Naive B cell (primary cell): ENCODE results near the gene CNPPD1. TPM values are rescaled to one million over a fixed set of nuclear protein-coding genes. Genes with fewer than 3 reads are reported as not detected.

Source experiments
- ATAC-seq, 2 donors: fragments of 150-1000 bp; cut with Tn5 transposase; 2 replicates each; pipeline ENCODE4 v1.10.0; 2021; ENCODE audit warnings: low read depth in 2 of 2, mild to moderate bottlenecking in 2 of 2, moderate library complexity in 2 of 2
- DNase-seq: peaks from one replicate; pipeline ENCODE4 v3.0.0; 2022
- H3K27ac Mint-ChIP-seq, 6 donors: one replicate each; pipeline ENCODE4 v1.8.0; 2020 to 2022; ENCODE audit warnings: mild to moderate bottlenecking in 6 of 6, mixed read lengths in 6 of 6, moderate library complexity in 5 of 6, inconsistent platforms in 2 of 6
- H3K27me3 Mint-ChIP-seq, 3 donors: one replicate each; pipeline ENCODE4 v1.8.0; 2021 to 2022; ENCODE audit warnings: mixed read lengths in 3 of 3, mild to moderate bottlenecking in 1 of 3
- H3K36me3 Mint-ChIP-seq, 2 donors: one replicate each; pipeline ENCODE4 v1.8.0; 2020 to 2022; ENCODE audit warnings: mixed read lengths in 2 of 2, inconsistent platforms in 1 of 2, mild to moderate bottlenecking in 1 of 2
- H3K4me1 Mint-ChIP-seq, 3 donors: one replicate each; pipeline ENCODE4 v1.8.0; 2020 to 2022; ENCODE audit warnings: mixed read lengths in 3 of 3, inconsistent platforms in 1 of 3, mild to moderate bottlenecking in 1 of 3, moderate library complexity in 1 of 3
- H3K4me3 Mint-ChIP-seq, 8 donors: one replicate each; pipeline ENCODE4 v1.8.0; 2020 to 2022; ENCODE audit warnings: mild to moderate bottlenecking in 8 of 8, mixed read lengths in 8 of 8, moderate library complexity in 8 of 8, inconsistent platforms in 2 of 8
- H3K9me3 Mint-ChIP-seq, 7 donors: one replicate each; pipeline ENCODE4 v1.8.0; 2020 to 2022; ENCODE audit warnings: mixed read lengths in 7 of 7, mild to moderate bottlenecking in 5 of 7, inconsistent platforms in 2 of 7, moderate library complexity in 1 of 7
- polyA plus RNA-seq, 6 donors: library from polyadenylated mRNA; unstranded; fragments of 300-500 nt; fragmentation: Illumina TruSeq; gene quantifications; one replicate each; pipeline ENCODE4 v1.2.3, GENCODE V29; 2021; ENCODE audit warnings: low read depth in 6 of 6

CNPPD1 gene
- polyA plus RNA-seq, 6 donors from 2014 or later, result 112 to 157 (median 133) TPM

- H3K4me1 Mint-ChIP-seq, result peaks cover 31 to 41% (median 39%) of the 10 kb centered on the region in 3 donors
- peaks cover 7 to 20% of the 10 kb centered on the region in 2 donors for H3K36me3 Mint-ChIP-seq
- peak overlapping the region in 4 of 6 donors; percentile 34 to 87 (median 76) for H3K27ac Mint-ChIP-seq
- ATAC-seq (peak; percentile 37 to 44), DNase-seq (peak; percentile 36)
- H3K9me3 Mint-ChIP-seq, result no peaks in the 10 kb centered on the region
- peak overlapping the region in 2 of 8 donors; percentile 37 to 68 for H3K4me3 Mint-ChIP-seq
- no peaks in the 10 kb centered on the region for H3K27me3 Mint-ChIP-seq
These were observed 5.5 kb downstream of the CNPPD1 start for GRCh38 chr2:219171231-219171651.

- H3K9me3 Mint-ChIP-seq, result no peaks in the 10 kb centered on the region
- DNase-seq (no peak), ATAC-seq (no peak)
- H3K27ac Mint-ChIP-seq, result peak within 1 kb of the TSS in 3 of 6 donors; percentile 78 to 90 (median 82)
- H3K4me1 Mint-ChIP-seq, result peaks cover 30 to 32% (median 31%) of the 10 kb centered on the region in 3 donors
- H3K36me3 Mint-ChIP-seq, result peaks cover 7 to 20% of the 10 kb centered on the region in 2 donors
- no peaks in the 10 kb centered on the region for H3K27me3 Mint-ChIP-seq
- peak within 1 kb of the TSS in 1 of 8 donors; percentile 68 for H3K4me3 Mint-ChIP-seq
These were observed 6.6 kb downstream of the CNPPD1 start, which contains the start of gene SLC23A3 for GRCh38 chr2:219169930-219170654. SLC23A3 (minus strand) TSS chr2:219170029; CDS start chr2:219169984, 45 bp downstream.

- DNase-seq (no peak), ATAC-seq (no peak)
- no peaks in the 10 kb centered on the region for H3K9me3 Mint-ChIP-seq
- peaks cover 0 to 11% of the 10 kb centered on the region in 2 donors for H3K36me3 Mint-ChIP-seq
- no peak overlapping the region for H3K4me3 Mint-ChIP-seq
- H3K4me1 Mint-ChIP-seq, result peaks cover 19 to 23% (median 20%) of the 10 kb centered on the region in 3 donors
- H3K27ac Mint-ChIP-seq, result peak overlapping the region in 1 of 6 donors; percentile 64
- no peaks in the 10 kb centered on the region for H3K27me3 Mint-ChIP-seq
These were observed 7.8 kb downstream of the CNPPD1 start for GRCh38 chr2:219168932-219169331.

DNA sequence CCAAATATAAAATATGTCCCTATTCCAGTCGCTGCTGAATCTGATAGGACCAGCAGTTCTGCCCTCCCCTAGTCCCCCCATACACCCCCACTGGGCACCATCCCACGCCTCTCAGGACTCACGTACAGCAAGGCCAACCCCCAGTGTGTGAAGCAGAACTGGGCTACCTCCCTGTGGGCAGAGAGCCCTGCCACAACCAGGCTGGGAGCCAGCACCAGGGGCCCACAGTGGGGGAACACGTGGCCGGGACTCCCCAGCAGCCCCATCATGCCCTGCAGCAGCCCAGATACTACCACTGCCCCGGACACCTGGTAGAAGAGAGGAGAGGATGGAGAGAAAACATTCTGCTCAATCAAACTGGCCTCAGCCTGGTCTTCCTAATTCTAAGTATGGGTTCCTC is 8.2 kb downstream of the CNPPD1 start:
- Mint-ChIP-seq H3K9me3 (no peaks in the 10 kb centered on the region), H3K4me3 (no peak overlapping the region), H3K27me3 (no peaks in the 10 kb centered on the region), H3K36me3 (peaks cover 0 to 7% of the 10 kb centered on the region in 2 donors), H3K27ac (peak overlapping the region in 1 of 6 donors; percentile 90), H3K4me1 (peaks cover 17 to 21% (median 18%) of the 10 kb centered on the region in 3 donors)
- DNase-seq (no peak), ATAC-seq (no peak)

GRCh38 chr2:219167997-219168396 is 8.7 kb downstream of the CNPPD1 start:
- Mint-ChIP-seq H3K27me3 (no peaks in the 10 kb centered on the region), H3K27ac (peak overlapping the region in 2 of 6 donors; percentile 32 to 90), H3K4me3 (no peak overlapping the region), H3K9me3 (no peaks in the 10 kb centered on the region), H3K36me3 (peaks cover 0 to 7% of the 10 kb centered on the region in 2 donors), H3K4me1 (peaks cover 13 to 17% (median 17%) of the 10 kb centered on the region in 3 donors)
- ATAC-seq, result no peak
- DNase-seq, result no peak

DNA sequence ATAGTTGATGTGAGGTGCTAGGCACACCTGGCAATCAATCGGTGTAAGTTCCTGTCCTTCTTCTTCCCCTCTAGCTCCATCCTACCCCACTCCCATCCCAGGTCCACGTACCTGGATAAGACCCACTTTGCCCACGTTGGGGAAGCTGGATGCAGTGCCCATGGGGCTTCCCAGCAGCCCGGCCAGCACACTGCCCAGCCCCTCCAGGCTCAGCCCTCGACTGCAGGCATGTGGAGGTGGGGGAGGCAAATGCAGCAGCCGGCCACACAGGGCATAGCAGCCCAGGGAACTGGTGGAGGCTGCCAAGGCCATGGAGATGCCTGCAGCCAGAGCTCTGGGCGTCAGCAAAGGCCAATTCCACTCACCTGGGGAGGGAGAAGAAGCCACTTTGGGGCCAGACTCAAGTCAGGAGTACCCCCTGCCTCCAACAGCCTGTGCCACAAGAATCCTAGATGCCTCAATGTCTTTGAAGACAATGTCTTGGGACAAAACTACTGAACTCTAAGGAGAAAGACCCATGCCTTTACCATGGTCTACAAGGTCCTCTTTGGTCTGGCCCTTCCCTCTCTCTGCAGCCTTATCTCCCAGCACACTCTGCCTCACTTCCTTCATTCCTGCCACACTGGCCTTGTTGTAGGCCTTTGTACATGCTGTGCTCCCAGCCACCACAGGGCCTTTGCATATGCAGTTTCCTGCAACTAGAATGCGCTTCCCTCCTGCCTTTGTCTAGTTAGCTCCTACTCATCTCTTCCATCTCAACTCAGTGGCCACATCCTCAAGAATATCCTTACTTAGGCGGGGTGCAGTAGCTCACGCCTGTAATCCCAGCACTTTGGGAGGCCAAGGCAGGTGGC is 11.4 kb downstream of the CNPPD1 start:
- DNase-seq, result no peak
- Mint-ChIP-seq H3K9me3 (no peaks in the 10 kb centered on the region), H3K27me3 (no peaks in the 10 kb centered on the region), H3K27ac (peak overlapping the region in 3 of 6 donors; percentile 20 to 91 (median 59)), H3K36me3 (no peaks in the 10 kb centered on the region), H3K4me1 (peaks cover 10 to 19% (median 14%) of the 10 kb centered on the region in 3 donors), H3K4me3 (no peak overlapping the region)
- no peak for ATAC-seq

DNA sequence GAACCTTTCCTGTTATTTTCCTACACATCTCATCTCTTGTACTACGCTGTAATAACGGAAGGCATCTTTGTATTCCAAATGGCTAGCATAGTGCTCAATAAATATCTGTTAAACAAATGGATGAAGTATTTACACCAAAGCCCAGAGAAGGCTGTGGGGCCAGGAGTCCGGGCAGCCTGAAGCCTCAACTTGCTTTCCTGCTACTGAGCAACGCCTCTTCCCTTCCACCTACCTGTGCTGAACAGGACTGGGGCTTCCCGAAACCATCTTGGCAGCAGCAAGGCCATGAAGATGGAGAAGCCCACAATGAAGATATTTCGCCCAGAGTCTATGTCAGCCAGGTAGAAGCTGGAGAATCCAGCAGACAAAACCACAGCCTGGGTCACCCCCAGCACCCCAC is 13.6 kb downstream of the CNPPD1 start:
- no peak for ATAC-seq
- DNase-seq, result no peak
- Mint-ChIP-seq H3K4me1 (peaks cover 16 to 22% (median 20%) of the 10 kb centered on the region in 3 donors), H3K9me3 (no peaks in the 10 kb centered on the region), H3K36me3 (no peaks in the 10 kb centered on the region), H3K27me3 (no peaks in the 10 kb centered on the region), H3K4me3 (peak overlapping the region in 2 of 8 donors; percentile 10 to 33), H3K27ac (peak overlapping the region in 2 of 6 donors; percentile 56 to 83)

- H3K4me1 Mint-ChIP-seq, result peaks cover 16 to 21% (median 20%) of the 10 kb centered on the region in 3 donors
- peaks cover 4 to 13% of the 10 kb centered on the region in 2 donors for H3K36me3 Mint-ChIP-seq
- H3K4me3 Mint-ChIP-seq, result peak overlapping the region; percentile 83 to 99 (median 96)
- DNase-seq, result no peak
- H3K9me3 Mint-ChIP-seq, result no peaks in the 10 kb centered on the region
- H3K27ac Mint-ChIP-seq, result peak overlapping the region; percentile 89 to 98 (median 96)
- H3K27me3 Mint-ChIP-seq, result no peaks in the 10 kb centered on the region
- no peak for ATAC-seq
These were observed 15.6 kb downstream of the CNPPD1 start for GRCh38 chr2:219161097-219161496.

DNA sequence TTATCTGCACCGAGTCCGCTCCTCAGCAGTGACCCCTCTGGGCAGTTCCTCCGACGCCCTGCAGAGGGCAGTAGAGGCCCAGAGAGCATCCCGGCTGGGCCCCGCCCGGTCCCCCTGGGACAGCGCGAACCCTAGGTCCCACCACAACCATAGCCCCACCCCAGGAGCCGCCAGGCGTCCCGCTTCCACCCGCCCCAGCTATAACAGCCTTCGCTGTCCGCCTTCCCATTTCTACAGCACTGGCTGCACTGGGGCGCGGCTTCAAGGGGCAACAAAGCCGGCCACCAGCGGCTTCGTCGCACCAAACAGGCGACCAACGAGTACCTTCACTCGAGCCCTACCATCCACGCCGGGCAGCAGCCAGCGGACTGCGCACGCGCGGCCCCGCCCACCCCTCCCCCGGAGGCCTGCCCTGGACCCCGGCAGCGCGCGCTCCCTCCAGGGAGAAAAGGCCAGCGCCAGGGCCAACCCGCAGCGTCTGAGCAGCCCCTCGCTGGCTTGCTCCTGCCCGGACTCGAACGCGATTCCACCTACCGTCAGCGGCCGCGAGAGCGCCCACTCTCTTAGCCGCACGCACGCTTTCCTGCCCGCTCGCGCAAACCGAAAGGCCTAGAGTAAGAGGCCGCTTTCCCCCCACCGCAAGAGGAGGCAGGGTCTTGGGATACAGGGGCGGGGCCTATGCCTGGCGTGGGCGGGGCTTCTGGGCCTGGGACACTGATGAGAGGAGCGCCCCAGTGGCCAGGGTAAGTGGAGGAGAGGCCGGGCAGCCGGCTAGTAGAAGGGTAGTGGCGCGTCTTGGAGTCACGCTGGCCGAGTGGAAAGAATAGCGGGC is 16.3 kb downstream of the CNPPD1 start, which contains the start of gene NHEJ1:
NHEJ1 (minus strand) TSS at position 630 of the 832 bp plus-strand sequence. CDS start 2,453 bp downstream, outside the sequence.
- Mint-ChIP-seq H3K27ac (peak within 1 kb of the TSS; percentile 89 to 98 (median 96)), H3K4me3 (peak within 1 kb of the TSS; percentile 83 to 99 (median 96)), H3K4me1 (peaks cover 16 to 21% (median 20%) of the 10 kb centered on the region in 3 donors), H3K9me3 (no peaks in the 10 kb centered on the region), H3K27me3 (no peaks in the 10 kb centered on the region), H3K36me3 (peaks cover 4 to 13% of the 10 kb centered on the region in 2 donors)
- ATAC-seq (peak; percentile 82 to 85), DNase-seq (peak; percentile 94)

DNA sequence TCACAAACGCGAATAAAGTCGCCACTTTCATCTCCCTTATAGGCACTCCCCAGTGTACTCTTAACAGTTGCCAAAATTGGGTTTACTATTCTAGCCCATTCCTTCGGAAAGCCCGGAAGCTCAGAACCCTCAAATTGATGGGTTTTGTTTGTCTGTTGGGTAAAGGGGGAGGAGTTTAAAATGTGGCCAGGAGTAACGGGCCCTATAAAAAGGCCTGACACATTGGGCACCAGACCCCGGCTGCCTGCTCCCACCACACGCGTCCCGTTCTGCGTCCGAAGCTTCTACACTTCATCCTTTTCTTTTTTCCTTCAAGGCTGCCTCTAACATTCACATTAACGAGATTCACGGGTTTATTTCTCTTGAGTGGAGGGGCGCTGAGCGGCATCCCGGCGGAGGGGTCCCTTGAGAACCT is 16.9 kb downstream of the CNPPD1 start:
- peaks cover 16 to 21% (median 20%) of the 10 kb centered on the region in 3 donors for H3K4me1 Mint-ChIP-seq
- ATAC-seq, result no peak
- DNase-seq, result no peak
- peak overlapping the region; percentile 89 to 98 (median 94) for H3K27ac Mint-ChIP-seq
- peak overlapping the region; percentile 83 to 99 (median 96) for H3K4me3 Mint-ChIP-seq
- no peaks in the 10 kb centered on the region for H3K27me3 Mint-ChIP-seq
- no peaks in the 10 kb centered on the region for H3K9me3 Mint-ChIP-seq
- H3K36me3 Mint-ChIP-seq, result peaks cover 4 to 13% of the 10 kb centered on the region in 2 donors

- H3K4me3 Mint-ChIP-seq, result peak overlapping the region in 2 of 8 donors; percentile 24 to 26
- ATAC-seq (no peak), DNase-seq (no peak)
- H3K27me3 Mint-ChIP-seq, result no peaks in the 10 kb centered on the region
- no peaks in the 10 kb centered on the region for H3K9me3 Mint-ChIP-seq
- H3K27ac Mint-ChIP-seq, result no peak overlapping the region
- H3K36me3 Mint-ChIP-seq, result peaks cover 4 to 13% of the 10 kb centered on the region in 2 donors
- peaks cover 16 to 21% (median 20%) of the 10 kb centered on the region in 3 donors for H3K4me1 Mint-ChIP-seq
These were observed 18.1 kb downstream of the CNPPD1 start for GRCh38 chr2:219158586-219158985.

DNA sequence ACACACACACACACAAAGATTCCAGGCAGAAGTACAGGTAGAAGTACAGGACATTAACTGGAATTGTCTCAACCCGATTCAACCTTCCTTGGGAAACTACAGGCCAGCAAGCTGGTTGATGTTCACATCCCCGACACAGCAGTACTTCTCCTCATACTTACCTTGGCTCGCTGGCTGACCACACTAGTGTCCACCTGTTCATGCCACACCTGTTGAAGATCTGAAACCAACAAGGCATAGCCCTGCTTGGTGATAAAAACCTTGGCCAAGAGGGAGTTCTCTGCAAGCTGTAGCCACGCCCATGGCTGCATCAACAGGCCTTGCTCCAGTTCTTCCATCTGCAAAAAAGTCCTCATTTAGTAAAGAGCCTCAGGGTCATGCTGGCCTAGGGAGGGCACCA is 18.7 kb downstream of the CNPPD1 start:
- peak overlapping the region in 1 of 8 donors; percentile 26 for H3K4me3 Mint-ChIP-seq
- H3K27ac Mint-ChIP-seq, result peak overlapping the region in 1 of 6 donors; percentile 32
- ATAC-seq (no peak), DNase-seq (no peak)
- no peaks in the 10 kb centered on the region for H3K27me3 Mint-ChIP-seq
- H3K36me3 Mint-ChIP-seq, result peaks cover 4 to 13% of the 10 kb centered on the region in 2 donors
- H3K4me1 Mint-ChIP-seq, result peaks cover 16 to 21% (median 20%) of the 10 kb centered on the region in 3 donors
- H3K9me3 Mint-ChIP-seq, result no peaks in the 10 kb centered on the region
